GM21360 (cell line): Measurements from ENCODE around the gene UBE2G1.
A peak's percentile ranks its signal among the peaks of the same experiment; 100 is the strongest.
"Not testable (repeated sequence)": the region's sequence is repeated elsewhere in the genome, so short reads cannot be mapped to it uniquely, and the experiment has no call there.

Experiments
- ATAC-seq: cut with Tn5 transposase; IDR thresholded peaks from one replicate; pipeline ENCODE4 v1.9.1; 2021; ENCODE audit warnings: mild to moderate bottlenecking, moderate library complexity; ENCODE audit not compliant: unreplicated experiment

The UBE2G1 gene

GRCh38 chr17:4366327-4367063, at the start of gene UBE2G1:
TSS of gene UBE2G1 (minus strand) at chr17:4366675. CDS start at chr17:4366316, 359 bp downstream.
- peak; percentile 68 for ATAC-seq

GRCh38 chr17:4412933-4413831, 46.7 kb upstream of the UBE2G1 start:
- peak; percentile 57 for ATAC-seq

GRCh38 chr17:4411201-4411600, 44.7 kb upstream of the UBE2G1 start:
- no peak for ATAC-seq

- no peak for ATAC-seq
Measured at GRCh38 chr17:4409659-4410058, 43.2 kb upstream of the UBE2G1 start.

- no peak for ATAC-seq
Measured at GRCh38 chr17:4407851-4408250, 41.4 kb upstream of the UBE2G1 start.

GRCh38 chr17:4407216-4407615, 40.7 kb upstream of the UBE2G1 start:
- no peak for ATAC-seq

- ATAC-seq, result no peak
Measured at GRCh38 chr17:4406386-4406785, 39.9 kb upstream of the UBE2G1 start.

GRCh38 chr17:4405699-4406098, 39.2 kb upstream of the UBE2G1 start:
- ATAC-seq, result no peak

- ATAC-seq, result no peak
Measured at GRCh38 chr17:4405038-4405669, 38.7 kb upstream of the UBE2G1 start.

- no peak for ATAC-seq
Measured at GRCh38 chr17:4397840-4398239, 31.4 kb upstream of the UBE2G1 start.

GRCh38 chr17:4395111-4395478, 28.6 kb upstream of the UBE2G1 start:
- ATAC-seq, result no peak

- ATAC-seq, result no peak
Measured at GRCh38 chr17:4394208-4395110, 28.0 kb upstream of the UBE2G1 start.

GRCh38 chr17:4393806-4394205, 27.3 kb upstream of the UBE2G1 start:
- ATAC-seq, result no peak

- no peak for ATAC-seq
Measured at GRCh38 chr17:4389079-4389478, 22.6 kb upstream of the UBE2G1 start.

GRCh38 chr17:4387137-4387536, 20.7 kb upstream of the UBE2G1 start:
- no peak for ATAC-seq

GRCh38 chr17:4386406-4386805, 19.9 kb upstream of the UBE2G1 start:
- ATAC-seq, result no peak

GRCh38 chr17:4381690-4382671, 15.5 kb upstream of the UBE2G1 start:
- ATAC-seq, result no peak

GRCh38 chr17:4378626-4379025, 12.2 kb upstream of the UBE2G1 start:
- ATAC-seq, result no peak

- not testable (repeated sequence) for ATAC-seq
Measured at GRCh38 chr17:4377247-4377646, 10.8 kb upstream of the UBE2G1 start.
